ENCODE measurements around the gene ZNF787.
"Not testable (repeated sequence)": the region's sequence is repeated elsewhere in the genome, so short reads cannot be mapped to it uniquely, and the experiment has no call there.

The ZNF787 gene

DNA sequence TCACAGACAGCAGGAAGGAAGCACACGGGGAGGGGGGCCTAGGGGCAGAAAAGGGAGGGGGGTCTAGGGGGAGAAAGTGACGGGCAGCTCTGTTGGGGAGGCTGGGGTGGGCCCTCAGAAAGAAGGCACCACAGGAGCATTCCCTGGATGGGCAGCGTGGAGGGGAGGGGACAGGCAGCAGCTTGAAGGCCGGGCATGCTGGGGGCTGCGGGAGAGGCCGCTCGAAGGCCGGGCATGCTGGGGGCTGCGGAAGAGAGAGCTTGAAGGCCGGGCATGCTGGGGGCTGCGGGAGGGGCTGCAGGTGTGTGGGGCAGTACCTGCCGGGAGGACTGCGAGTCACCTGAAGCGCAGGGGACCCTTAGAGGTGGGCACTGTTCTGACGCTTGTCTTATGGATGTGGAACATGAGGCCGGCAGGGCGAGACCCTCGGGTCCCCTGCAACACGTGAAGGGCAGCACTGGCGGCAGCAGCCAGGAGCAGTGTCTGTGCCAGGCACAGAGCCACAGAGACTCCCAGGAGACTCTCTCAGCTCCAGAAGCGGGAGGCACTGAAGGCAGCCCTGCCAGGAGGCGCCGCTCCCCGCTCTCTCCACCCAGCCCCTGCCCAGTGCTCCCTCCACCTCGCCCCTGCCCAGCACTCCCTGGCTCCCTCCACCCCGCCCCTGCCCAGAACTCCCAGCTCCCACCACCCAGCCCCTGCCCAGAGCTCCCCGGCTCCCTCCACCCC, 13.3 kb downstream of the ZNF787 start:
- Histone ChIP-seq H3K27me3 (ENCODE audit: insufficient read depth, low read length, poor library complexity) (no peaks in the 10 kb centered on the region), H2AFZ (ENCODE audit: low read depth, low read length) (no peak overlapping the region), H3K79me2 (ENCODE audit: insufficient read depth, low read length) (peaks cover 86% of the 10 kb centered on the region), H3K9ac (ENCODE audit: low read depth, low read length) (no peak overlapping the region), H3K4me1 (ENCODE audit: insufficient read depth, low read length) (no peaks in the 10 kb centered on the region), H3K4me3 (ENCODE audit: low read depth in 1 of 2, low read length in 2 of 2) (no peak overlapping the region), H3K27ac (ENCODE audit: low read length) (no peak overlapping the region), H3K9me3 (ENCODE audit: insufficient read depth, low read length, severe bottlenecking) (no peaks in the 10 kb centered on the region), H4K20me1 (ENCODE audit: insufficient read depth, low read length) (peaks cover 76% of the 10 kb centered on the region), H3K4me2 (ENCODE audit: insufficient read depth, low read length) (no peak overlapping the region), H3K36me3 (ENCODE audit: insufficient read depth, low read length) (peaks cover 22% of the 10 kb centered on the region)
- DNase-seq (no peak), ATAC-seq (ENCODE audit: insufficient read depth, low read depth) (no peak)
- TF ChIP-seq, protein P1, sequence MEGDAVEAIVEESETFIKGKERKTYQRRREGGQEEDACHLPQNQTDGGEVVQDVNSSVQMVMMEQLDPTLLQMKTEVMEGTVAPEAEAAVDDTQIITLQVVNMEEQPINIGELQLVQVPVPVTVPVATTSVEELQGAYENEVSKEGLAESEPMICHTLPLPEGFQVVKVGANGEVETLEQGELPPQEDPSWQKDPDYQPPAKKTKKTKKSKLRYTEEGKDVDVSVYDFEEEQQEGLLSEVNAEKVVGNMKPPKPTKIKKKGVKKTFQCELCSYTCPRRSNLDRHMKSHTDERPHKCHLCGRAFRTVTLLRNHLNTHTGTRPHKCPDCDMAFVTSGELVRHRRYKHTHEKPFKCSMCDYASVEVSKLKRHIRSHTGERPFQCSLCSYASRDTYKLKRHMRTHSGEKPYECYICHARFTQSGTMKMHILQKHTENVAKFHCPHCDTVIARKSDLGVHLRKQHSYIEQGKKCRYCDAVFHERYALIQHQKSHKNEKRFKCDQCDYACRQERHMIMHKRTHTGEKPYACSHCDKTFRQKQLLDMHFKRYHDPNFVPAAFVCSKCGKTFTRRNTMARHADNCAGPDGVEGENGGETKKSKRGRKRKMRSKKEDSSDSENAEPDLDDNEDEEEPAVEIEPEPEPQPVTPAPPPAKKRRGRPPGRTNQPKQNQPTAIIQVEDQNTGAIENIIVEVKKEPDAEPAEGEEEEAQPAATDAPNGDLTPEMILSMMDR (IDR thresholded peaks at IDR 0.05; ENCODE audit: borderline replicate concordance, extremely low read depth, low read length, poor library complexity, severe bottlenecking) = no peak
- no peak for TF ChIP-seq EZH2 (IDR thresholded peaks at IDR 0.05; ENCODE audit: borderline replicate concordance, low read depth, low read length, severe bottlenecking)

DNA sequence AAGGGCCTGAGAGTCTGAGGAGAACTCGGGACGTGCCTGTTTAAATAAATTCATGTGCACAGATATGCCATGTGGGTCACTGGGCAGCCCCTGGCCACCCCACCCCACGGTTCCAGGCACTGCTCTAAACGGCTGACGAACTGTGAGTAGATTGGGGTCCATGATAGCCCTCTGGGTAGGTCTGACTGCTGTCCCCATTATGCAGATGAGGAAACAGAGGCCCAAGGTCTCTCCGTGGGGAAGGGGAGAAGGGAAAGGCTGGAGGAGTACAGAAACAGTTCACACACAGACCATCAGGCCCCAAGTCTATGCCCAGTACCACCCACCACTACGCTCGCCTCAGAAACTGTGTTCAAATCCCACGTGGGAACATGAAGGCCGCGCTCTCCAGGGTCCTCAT, 14.1 kb downstream of the ZNF787 start:
- Histone ChIP-seq H3K9ac (ENCODE audit: low read depth, low read length) (no peak overlapping the region), H3K27me3 (ENCODE audit: insufficient read depth, low read length, poor library complexity) (no peaks in the 10 kb centered on the region), H2AFZ (ENCODE audit: low read depth, low read length) (no peak overlapping the region), H3K4me1 (ENCODE audit: insufficient read depth, low read length) (no peaks in the 10 kb centered on the region), H3K36me3 (ENCODE audit: insufficient read depth, low read length) (peaks cover 29% of the 10 kb centered on the region), H3K4me2 (ENCODE audit: insufficient read depth, low read length) (no peak overlapping the region), H4K20me1 (ENCODE audit: insufficient read depth, low read length) (peaks cover 77% of the 10 kb centered on the region), H3K27ac (ENCODE audit: low read length) (no peak overlapping the region), H3K9me3 (ENCODE audit: insufficient read depth, low read length, severe bottlenecking) (no peaks in the 10 kb centered on the region), H3K4me3 (ENCODE audit: low read depth in 1 of 2, low read length in 2 of 2) (no peak overlapping the region), H3K79me2 (ENCODE audit: insufficient read depth, low read length) (peaks cover 85% of the 10 kb centered on the region)
- ATAC-seq (ENCODE audit: insufficient read depth, low read depth) = no peak
- no peak for TF ChIP-seq EZH2 (IDR thresholded peaks at IDR 0.05; ENCODE audit: borderline replicate concordance, low read depth, low read length, severe bottlenecking)
- TF ChIP-seq, protein P1 (IDR thresholded peaks at IDR 0.05; ENCODE audit: borderline replicate concordance, extremely low read depth, low read length, poor library complexity, severe bottlenecking) = no peak
- DNase-seq = no peak

DNA sequence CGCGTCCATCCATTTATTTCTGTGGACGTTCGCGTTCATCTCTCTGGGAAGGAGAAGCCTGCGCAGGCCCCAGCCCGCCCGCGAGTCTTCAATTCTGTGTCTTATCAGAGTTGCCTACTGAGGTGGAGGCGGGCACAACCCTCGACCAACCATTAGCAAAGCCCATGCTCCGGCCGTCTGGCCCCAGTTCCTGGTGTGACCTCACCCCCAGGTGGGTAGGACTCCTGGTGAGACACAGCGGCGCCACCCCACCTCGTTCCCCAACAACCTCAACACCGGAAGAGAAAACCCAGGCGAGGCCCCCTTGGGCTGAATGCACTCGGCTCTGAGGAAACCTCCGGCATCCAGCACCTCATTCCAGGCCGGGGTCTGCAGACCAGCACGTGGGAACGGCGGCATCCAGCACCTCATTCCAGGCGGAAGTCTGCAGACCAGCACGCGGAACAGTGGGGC, 14.7 kb downstream of the ZNF787 start:
- Histone ChIP-seq H3K79me2 (ENCODE audit: insufficient read depth, low read length) (peaks cover 80% of the 10 kb centered on the region), H3K4me3 (ENCODE audit: low read depth in 1 of 2, low read length in 2 of 2) (no peak overlapping the region), H3K36me3 (ENCODE audit: insufficient read depth, low read length) (peaks cover 30% of the 10 kb centered on the region), H3K9ac (ENCODE audit: low read depth, low read length) (no peak overlapping the region), H2AFZ (ENCODE audit: low read depth, low read length) (no peak overlapping the region), H3K9me3 (ENCODE audit: insufficient read depth, low read length, severe bottlenecking) (no peaks in the 10 kb centered on the region), H4K20me1 (ENCODE audit: insufficient read depth, low read length) (peaks cover 76% of the 10 kb centered on the region), H3K4me1 (ENCODE audit: insufficient read depth, low read length) (no peaks in the 10 kb centered on the region), H3K27me3 (ENCODE audit: insufficient read depth, low read length, poor library complexity) (no peaks in the 10 kb centered on the region), H3K4me2 (ENCODE audit: insufficient read depth, low read length) (no peak overlapping the region), H3K27ac (ENCODE audit: low read length) (no peak overlapping the region)
- ATAC-seq (ENCODE audit: insufficient read depth, low read depth) (no peak), DNase-seq (no peak)
- no peak for TF ChIP-seq EZH2 (IDR thresholded peaks at IDR 0.05; ENCODE audit: borderline replicate concordance, low read depth, low read length, severe bottlenecking)
- TF ChIP-seq, protein P1 (IDR thresholded peaks at IDR 0.05; ENCODE audit: borderline replicate concordance, extremely low read depth, low read length, poor library complexity, severe bottlenecking) = no peak

DNA sequence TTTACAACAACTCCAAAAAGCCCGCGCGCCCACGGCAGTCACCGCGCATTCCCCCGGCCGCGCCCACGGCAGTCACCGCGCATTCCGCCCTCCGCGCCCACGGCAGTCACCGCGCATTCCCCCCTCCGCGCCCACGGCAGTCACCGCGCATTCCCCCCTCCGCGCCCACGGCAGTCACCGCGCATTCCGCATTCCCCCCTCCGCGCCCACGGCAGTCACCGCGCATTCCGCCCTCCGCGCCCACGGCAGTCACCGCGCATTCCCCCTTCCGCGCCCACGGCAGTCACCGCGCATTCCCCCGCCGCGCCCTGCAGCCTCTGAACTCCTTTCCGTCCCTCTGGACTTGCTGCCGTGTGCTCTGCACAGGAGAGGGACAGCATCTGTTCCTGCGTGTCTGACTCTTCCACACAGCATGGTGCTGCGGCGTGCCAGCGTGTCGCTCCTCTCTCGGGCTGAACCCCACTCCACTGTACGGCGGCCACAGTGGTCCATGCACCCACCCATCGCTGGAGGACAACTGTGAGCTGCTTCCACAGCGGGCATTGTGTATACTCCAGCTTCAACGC, 15.2 kb downstream of the ZNF787 start:
- not testable (repeated sequence) for H3K27ac ChIP-seq (ENCODE audit: low read length); H3K9ac ChIP-seq (ENCODE audit: low read depth, low read length); H2AFZ ChIP-seq (ENCODE audit: low read depth, low read length); H3K4me1 ChIP-seq (ENCODE audit: insufficient read depth, low read length); H3K4me2 ChIP-seq (ENCODE audit: insufficient read depth, low read length); ATAC-seq (ENCODE audit: insufficient read depth, low read depth); DNase-seq; H3K9me3 ChIP-seq (ENCODE audit: insufficient read depth, low read length, severe bottlenecking); H3K27me3 ChIP-seq (ENCODE audit: insufficient read depth, low read length, poor library complexity); H3K4me3 ChIP-seq (ENCODE audit: low read depth in 1 of 2, low read length in 2 of 2)
- peaks cover 75% of the 10 kb centered on the region for H3K79me2 ChIP-seq (ENCODE audit: insufficient read depth, low read length)
- H4K20me1 ChIP-seq (ENCODE audit: insufficient read depth, low read length) = peaks cover 76% of the 10 kb centered on the region
- H3K36me3 ChIP-seq (ENCODE audit: insufficient read depth, low read length) = peaks cover 35% of the 10 kb centered on the region
